ENCODE data around the gene GOLM1. TPM values are rescaled to one million over a fixed set of nuclear protein-coding genes. Genes with fewer than 3 reads are reported as not detected.
"Not testable (repeated sequence)": the region's sequence is repeated elsewhere in the genome, so short reads cannot be mapped to it uniquely, and the experiment has no call there.

GOLM1 gene, protein sequence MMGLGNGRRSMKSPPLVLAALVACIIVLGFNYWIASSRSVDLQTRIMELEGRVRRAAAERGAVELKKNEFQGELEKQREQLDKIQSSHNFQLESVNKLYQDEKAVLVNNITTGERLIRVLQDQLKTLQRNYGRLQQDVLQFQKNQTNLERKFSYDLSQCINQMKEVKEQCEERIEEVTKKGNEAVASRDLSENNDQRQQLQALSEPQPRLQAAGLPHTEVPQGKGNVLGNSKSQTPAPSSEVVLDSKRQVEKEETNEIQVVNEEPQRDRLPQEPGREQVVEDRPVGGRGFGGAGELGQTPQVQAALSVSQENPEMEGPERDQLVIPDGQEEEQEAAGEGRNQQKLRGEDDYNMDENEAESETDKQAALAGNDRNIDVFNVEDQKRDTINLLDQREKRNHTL
- polyA plus RNA-seq (2014; cell fraction: cytosol; rRNA removed) = 39.3 and 41.9 TPM in 2 replicates
- polyA plus RNA-seq (2014; cell fraction: nucleus; rRNA removed) = 27.4 and 32.6 TPM in 2 replicates

DNA sequence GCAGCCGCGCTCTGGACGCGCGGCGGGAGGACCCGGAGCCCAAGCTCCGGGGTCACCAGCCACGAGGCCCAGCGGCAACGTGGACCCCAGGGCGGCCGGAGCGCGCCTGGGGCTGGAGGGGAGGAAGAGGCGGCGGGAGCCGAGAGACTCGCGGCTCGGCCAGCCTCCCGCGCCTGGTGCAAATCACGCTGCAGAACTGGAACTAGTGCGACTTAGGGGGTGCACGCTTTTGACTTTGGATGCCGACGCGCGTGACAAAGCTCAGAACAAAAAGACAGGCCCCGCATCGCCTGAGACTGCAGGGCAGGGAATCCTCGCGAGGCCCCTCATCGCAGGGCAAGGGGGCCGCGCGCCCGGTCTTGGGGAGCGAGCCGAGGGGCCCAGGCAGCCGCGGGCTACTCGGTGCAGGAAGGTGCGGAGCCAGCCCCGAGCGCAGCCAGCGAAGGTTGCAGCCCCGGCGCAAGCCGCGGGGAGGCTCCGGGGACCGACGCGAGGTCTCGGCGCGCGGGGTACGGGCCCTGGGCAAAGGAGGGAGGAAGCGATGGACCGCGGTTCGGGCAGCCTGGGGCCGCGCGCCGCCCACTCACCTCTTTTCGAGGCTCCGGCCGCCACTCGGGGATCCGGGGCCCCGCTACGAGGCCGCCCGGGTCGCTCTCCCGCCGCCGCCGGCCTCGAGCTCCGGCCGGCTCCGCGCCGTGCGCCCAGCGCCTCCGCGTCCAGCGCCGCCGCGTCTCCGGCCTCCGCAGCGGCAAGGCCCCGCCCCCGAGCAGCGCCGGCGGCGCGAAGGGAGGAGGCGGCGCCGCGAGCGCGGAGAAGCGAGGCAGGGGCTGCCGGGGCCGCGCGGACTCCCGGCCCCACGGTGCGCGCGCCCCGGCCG lies at the start of gene GOLM1:
Gene GOLM1 (minus strand): TSS at position 735 of the 877 bp plus-strand sequence. CDS start 20,238 bp downstream, outside the sequence.
- DNase-seq (ENCODE audit: low spot score) = peak; percentile 50

- DNase-seq (ENCODE audit: low spot score) = not testable (repeated sequence)
Measured at GRCh38 chr9:86146671-86147070, 47.3 kb upstream of the GOLM1 start.

DNA sequence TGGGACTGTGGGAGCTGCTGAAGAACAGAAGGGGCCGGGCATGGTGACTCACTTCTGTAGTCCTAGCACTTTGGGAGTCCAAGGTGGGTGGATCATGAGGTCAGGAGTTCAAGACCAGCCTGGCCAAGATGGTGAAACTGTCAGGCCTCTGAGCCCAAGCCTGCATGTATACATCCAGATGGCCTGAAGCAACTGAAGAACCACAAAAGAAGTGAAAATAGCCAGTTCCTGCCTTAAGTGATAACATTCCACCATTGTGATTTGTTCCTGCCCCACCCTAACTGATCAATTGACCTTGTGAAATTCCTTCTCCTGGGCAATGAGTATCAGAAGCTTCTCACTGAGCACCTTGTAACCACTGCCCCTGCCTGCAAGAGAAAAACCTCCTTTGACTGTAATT lies 46.6 kb upstream of the GOLM1 start:
- not testable (repeated sequence) for DNase-seq (ENCODE audit: low spot score)

DNA sequence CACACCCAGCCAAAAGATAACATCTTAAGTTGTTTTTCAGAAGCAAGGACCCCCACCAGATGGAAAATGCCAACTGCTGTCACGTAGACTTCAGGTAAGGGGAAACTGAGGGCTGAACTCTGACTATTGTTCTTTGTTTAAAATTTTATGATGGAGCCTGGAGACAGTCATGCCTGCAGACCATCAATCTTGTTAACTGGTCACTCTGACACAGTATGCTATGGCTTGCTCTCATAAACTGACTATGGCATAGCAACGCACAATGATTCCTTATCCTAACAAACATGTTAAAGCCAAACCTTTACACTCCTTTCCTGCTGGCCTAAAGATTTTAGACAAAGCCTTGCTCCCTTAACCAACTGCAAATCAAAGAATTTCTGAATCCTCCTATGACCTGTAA lies 43.6 kb upstream of the GOLM1 start:
- DNase-seq (ENCODE audit: low spot score) = no peak

DNA sequence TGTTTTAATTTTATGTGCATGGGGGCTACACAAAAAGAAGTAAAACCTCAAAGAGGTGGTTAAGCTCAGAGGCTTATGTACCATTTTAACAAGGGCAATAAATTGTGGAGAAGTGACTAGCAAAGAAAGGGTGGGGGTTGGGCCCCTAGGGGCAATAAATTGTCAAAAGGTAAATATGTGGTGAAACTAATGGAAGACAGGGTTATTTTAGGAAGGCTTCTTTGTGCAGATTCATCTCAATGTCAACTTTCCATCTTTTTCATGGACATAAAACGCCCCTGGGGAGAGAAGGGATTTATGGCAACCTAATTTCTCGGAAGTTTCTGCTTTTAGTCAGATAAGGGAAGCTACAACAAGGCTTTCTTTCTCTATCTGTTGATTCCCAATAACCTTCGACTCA lies 42.5 kb upstream of the GOLM1 start:
- DNase-seq (ENCODE audit: low spot score) = no peak

- peak; percentile 35 for DNase-seq (ENCODE audit: low spot score)
Measured at GRCh38 chr9:86135371-86135770, 36.0 kb upstream of the GOLM1 start.

DNA sequence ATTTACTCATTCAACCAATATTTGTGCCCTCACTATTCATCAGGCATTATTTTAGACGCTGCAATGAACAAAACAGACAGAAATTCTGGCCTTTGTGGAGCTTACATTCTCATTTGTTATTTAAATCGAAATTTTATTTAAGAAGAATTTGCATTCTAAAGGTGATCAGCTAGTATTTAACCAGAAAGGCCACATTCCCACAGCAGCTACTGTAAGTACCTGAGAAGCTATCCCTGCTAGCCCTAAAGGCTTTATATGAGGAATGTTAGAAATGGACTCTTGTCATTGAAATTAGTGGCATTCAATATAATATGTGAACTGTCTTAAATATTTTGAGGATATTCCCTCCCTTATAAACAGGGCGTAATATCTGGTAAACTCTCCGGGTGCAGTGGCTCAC lies 35.0 kb upstream of the GOLM1 start:
- DNase-seq (ENCODE audit: low spot score) = no peak

DNA sequence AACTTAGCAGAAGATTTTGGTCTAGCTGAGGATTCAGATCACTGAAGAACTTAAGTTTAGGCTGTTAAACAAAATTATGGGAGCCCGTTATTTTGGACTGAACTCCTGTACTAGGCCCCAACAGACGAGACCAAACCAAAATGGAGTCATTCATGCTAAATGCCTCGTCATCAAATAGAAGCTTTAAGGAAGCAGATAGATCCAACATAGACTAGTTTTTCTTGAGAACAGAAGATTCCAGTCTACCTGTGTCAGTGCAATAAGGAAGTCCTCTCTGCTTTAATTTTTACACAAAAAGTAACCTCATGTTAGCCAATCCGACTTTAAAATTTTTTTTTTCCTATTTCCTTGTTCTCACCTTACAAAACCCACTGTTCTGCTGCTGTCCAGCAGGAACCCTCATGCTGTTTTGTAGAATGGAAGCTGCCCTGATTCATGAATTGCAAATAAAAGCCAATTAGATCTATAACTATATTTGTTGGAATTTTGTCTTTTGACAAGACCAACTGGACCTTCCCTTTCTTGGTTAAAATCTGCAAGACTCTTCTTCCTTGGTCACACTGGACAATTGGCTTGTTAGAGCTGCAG lies 29.0 kb upstream of the GOLM1 start:
- DNase-seq (ENCODE audit: low spot score) = no peak

- peak; percentile 53 for DNase-seq (ENCODE audit: low spot score)
Measured at GRCh38 chr9:86126998-86127972, 27.9 kb upstream of the GOLM1 start.

DNA sequence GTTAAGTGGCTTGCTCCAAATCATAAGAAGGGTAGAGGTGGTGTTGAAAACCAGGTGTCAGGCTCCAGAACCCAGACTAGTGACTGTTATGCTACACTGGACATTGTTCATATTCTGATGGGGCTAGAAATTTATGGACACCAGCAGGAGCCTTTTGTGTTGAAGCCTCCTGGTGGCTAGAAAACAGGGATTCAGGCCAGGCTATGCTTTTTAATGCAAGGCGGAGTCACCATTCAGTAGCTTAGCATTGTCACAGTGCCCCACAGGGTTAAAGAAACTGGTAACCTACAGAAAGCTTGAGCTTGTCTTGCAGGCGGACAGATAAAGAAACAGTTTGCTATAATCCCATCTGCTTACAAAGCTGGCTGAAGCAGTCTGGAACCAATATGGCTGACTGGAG lies 23.0 kb upstream of the GOLM1 start:
- no peak for DNase-seq (ENCODE audit: low spot score)

- no peak for DNase-seq (ENCODE audit: low spot score)
Measured at GRCh38 chr9:86119457-86119856, 20.1 kb upstream of the GOLM1 start.

DNA sequence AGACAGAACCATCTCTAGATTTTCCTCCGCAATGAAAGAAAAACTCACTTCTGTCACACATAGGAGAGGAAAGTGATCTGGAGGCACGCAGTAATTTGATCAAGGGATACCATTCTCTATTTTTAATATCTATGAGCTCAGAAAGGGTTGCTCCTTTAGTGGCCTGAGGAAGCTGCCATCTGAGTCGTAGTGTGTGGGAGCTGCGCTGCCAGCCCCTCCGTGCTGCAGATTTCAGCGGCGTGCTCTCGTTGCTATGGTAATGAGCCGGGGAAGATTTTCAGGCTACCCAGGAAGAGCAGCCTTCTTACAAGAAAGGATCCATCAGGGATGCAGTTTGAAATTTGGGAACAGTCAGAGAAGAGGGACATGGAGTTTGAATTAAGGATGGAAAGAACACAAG lies 17.1 kb upstream of the GOLM1 start:
- DNase-seq (ENCODE audit: low spot score) = no peak

DNA sequence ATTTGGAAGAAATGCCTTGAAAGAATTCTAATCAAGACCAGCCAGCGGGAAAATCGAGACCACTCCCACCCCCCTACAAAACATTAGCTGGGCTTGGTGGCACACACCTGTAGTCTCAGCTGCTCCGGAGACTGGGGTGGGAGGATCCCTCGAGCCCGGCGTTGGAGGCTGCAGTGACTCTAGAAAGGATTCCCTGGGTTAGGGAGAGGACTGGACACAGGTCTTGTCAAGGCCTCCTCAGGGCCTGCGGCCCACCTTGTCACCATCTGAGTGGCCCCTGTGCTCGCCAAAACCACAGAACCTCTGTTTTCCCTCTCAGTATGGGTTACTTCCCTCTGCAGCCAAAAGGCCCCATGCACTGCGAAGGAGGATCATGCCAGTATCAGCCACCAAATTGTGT lies 16.5 kb upstream of the GOLM1 start:
- DNase-seq (ENCODE audit: low spot score) = no peak

GRCh38 chr9:86112057-86112456 lies 12.7 kb upstream of the GOLM1 start:
- no peak for DNase-seq (ENCODE audit: low spot score)

DNA sequence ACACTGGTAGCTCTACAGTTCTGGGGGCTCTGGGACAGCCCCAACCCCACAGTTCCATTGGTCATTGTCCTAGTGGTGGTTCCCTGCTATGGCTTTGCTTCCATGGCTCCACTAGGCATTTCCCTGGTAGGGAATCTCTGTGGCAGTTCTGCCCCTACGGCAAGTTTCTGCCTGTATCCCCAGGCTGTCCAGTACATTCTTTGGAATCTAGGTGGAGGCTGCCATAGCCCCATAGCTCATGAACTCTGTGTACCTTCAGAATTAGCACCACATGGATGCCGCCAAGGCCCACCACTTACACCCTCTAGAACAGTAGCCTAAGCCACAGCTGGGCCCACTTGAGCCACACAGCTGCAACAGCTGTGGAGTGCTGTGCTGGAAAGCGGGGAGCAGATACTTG lies 3.3 kb upstream of the GOLM1 start:
- no peak for DNase-seq (ENCODE audit: low spot score)

- peak; percentile 41 for DNase-seq (ENCODE audit: low spot score)
Measured at GRCh38 chr9:86099701-86100364, 475 bp upstream of the GOLM1 start.

GRCh38 chr9:86097510-86098224 lies 1.7 kb downstream of the GOLM1 start:
- no peak for DNase-seq (ENCODE audit: low spot score)

- DNase-seq (ENCODE audit: low spot score) = no peak
Measured at GRCh38 chr9:86096386-86096785, 3.0 kb downstream of the GOLM1 start.

DNA sequence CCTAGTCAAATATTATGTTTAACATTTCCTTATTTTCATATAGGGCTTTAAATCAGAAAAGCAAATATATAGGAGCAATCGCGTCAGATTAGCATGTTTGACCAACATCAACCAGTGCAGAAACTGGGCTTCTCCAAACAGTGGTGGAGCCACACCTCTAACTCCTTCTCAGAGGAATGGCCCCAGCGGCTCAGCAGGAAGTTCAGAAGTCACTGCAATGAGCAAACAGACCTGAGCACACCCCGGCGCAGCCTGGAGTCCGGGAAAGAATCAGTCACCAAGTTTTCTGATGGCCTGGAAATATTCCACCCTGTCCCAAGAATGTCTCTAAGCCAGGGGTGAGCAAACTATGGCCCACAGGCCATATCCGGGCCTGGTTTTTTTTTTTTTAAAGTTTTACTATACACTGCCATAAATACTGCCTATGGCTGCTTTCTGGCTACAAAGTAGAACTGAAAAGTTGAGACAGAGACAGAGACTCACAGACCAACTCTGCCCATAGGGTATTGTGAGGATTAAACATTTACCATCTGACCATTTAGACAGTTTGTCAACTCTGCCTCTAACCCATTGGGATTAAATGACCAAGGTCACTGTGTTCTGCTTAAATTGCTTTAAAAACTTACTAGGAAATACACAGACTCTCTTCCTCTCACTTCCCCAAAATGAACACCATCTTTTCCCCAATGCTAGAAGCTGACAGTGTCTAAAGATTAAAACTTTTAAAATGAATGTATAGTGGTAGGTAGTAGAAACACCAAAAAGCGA lies 5.4 kb downstream of the GOLM1 start:
- DNase-seq (ENCODE audit: low spot score) = no peak

Data from SK-N-DZ (cell line).